ENCODE results near the gene HS3ST2. TPM values are rescaled to one million over a fixed set of nuclear protein-coding genes. Genes with fewer than 3 reads are reported as not detected.

The HS3ST2 gene
- total RNA-seq, 1 experiment from 2014 or later = 0.61 TPM

DNA sequence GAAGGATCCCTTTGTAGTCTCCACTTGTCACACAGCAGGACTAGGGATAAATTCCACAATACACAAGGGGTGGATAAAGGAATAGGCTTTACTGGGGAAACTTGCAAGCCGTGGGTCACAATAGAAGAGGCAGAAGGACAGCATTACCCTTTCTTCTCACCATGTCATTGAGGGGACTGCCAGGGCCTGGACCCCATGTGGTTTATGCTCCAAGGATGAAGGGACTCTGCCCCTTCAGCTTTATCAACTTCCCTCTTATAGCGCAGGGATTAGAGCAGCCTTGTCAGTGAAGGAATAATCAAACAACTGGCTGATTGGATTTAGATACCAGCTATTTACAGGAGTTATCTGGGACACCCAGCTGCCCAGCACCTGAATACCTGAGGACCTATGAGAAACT is 89.8 kb downstream of the HS3ST2 start:
- ATAC-seq (no peak), DNase-seq (ENCODE audit: low spot score) (no peak)
- Mint-ChIP-seq H3K27me3 (ENCODE audit: low read depth) (no peaks in the 10 kb centered on the region), H3K36me3 (no peaks in the 10 kb centered on the region), H3K4me3 (no peak overlapping the region), H3K27ac (no peak overlapping the region), H3K4me1 (no peaks in the 10 kb centered on the region), H3K9me3 (no peaks in the 10 kb centered on the region)
- no peak for TF ChIP-seq TP53 (CRISPR knock-in tag; IDR thresholded peaks at IDR 0.05)
- no peak for TF ChIP-seq NR3C1 (CRISPR knock-in tag; conservative IDR thresholded peaks at IDR 0.05; ENCODE audit: low read depth)
- TF ChIP-seq, protein P1, sequence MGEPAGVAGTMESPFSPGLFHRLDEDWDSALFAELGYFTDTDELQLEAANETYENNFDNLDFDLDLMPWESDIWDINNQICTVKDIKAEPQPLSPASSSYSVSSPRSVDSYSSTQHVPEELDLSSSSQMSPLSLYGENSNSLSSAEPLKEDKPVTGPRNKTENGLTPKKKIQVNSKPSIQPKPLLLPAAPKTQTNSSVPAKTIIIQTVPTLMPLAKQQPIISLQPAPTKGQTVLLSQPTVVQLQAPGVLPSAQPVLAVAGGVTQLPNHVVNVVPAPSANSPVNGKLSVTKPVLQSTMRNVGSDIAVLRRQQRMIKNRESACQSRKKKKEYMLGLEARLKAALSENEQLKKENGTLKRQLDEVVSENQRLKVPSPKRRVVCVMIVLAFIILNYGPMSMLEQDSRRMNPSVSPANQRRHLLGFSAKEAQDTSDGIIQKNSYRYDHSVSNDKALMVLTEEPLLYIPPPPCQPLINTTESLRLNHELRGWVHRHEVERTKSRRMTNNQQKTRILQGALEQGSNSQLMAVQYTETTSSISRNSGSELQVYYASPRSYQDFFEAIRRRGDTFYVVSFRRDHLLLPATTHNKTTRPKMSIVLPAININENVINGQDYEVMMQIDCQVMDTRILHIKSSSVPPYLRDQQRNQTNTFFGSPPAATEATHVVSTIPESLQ (CRISPR knock-in tag; IDR thresholded peaks at IDR 0.05) = no peak
- no peak for TF ChIP-seq ELF4 (CRISPR knock-in tag; IDR thresholded peaks at IDR 0.05; ENCODE audit: low read depth)
- TF ChIP-seq, protein P2, sequence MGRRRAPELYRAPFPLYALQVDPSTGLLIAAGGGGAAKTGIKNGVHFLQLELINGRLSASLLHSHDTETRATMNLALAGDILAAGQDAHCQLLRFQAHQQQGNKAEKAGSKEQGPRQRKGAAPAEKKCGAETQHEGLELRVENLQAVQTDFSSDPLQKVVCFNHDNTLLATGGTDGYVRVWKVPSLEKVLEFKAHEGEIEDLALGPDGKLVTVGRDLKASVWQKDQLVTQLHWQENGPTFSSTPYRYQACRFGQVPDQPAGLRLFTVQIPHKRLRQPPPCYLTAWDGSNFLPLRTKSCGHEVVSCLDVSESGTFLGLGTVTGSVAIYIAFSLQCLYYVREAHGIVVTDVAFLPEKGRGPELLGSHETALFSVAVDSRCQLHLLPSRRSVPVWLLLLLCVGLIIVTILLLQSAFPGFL (CRISPR knock-in tag; IDR thresholded peaks at IDR 0.05; ENCODE audit: borderline replicate concordance) = no peak
- TF ChIP-seq FOXK1 (CRISPR knock-in tag; IDR thresholded peaks at IDR 0.05) = no peak
- no peak for TF ChIP-seq JUN (CRISPR knock-in tag; IDR thresholded peaks at IDR 0.05)
- TF ChIP-seq NFATC4 (CRISPR knock-in tag; IDR thresholded peaks at IDR 0.05) = no peak
- TF ChIP-seq NFE2L1 (CRISPR knock-in tag; IDR thresholded peaks at IDR 0.05) = no peak
- TF ChIP-seq MLX (CRISPR knock-in tag; IDR thresholded peaks at IDR 0.05) = no peak
- no peak for TF ChIP-seq MYBL2 (CRISPR knock-in tag; IDR thresholded peaks at IDR 0.05)
- TF ChIP-seq ZNF512 (CRISPR knock-in tag; IDR thresholded peaks at IDR 0.05; ENCODE audit: borderline replicate concordance) = no peak
- no peak for TF ChIP-seq FOXJ3 (CRISPR knock-in tag; IDR thresholded peaks at IDR 0.05; ENCODE audit: borderline replicate concordance)
- no peak for TF ChIP-seq ZNF263 (CRISPR knock-in tag; IDR thresholded peaks at IDR 0.05; ENCODE audit: low read depth)
- TF ChIP-seq, protein P3, sequence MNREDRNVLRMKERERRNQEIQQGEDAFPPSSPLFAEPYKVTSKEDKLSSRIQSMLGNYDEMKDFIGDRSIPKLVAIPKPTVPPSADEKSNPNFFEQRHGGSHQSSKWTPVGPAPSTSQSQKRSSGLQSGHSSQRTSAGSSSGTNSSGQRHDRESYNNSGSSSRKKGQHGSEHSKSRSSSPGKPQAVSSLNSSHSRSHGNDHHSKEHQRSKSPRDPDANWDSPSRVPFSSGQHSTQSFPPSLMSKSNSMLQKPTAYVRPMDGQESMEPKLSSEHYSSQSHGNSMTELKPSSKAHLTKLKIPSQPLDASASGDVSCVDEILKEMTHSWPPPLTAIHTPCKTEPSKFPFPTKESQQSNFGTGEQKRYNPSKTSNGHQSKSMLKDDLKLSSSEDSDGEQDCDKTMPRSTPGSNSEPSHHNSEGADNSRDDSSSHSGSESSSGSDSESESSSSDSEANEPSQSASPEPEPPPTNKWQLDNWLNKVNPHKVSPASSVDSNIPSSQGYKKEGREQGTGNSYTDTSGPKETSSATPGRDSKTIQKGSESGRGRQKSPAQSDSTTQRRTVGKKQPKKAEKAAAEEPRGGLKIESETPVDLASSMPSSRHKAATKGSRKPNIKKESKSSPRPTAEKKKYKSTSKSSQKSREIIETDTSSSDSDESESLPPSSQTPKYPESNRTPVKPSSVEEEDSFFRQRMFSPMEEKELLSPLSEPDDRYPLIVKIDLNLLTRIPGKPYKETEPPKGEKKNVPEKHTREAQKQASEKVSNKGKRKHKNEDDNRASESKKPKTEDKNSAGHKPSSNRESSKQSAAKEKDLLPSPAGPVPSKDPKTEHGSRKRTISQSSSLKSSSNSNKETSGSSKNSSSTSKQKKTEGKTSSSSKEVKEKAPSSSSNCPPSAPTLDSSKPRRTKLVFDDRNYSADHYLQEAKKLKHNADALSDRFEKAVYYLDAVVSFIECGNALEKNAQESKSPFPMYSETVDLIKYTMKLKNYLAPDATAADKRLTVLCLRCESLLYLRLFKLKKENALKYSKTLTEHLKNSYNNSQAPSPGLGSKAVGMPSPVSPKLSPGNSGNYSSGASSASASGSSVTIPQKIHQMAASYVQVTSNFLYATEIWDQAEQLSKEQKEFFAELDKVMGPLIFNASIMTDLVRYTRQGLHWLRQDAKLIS (CRISPR knock-in tag; IDR thresholded peaks at IDR 0.05; ENCODE audit: borderline replicate concordance) = no peak
- TF ChIP-seq, protein P4, sequence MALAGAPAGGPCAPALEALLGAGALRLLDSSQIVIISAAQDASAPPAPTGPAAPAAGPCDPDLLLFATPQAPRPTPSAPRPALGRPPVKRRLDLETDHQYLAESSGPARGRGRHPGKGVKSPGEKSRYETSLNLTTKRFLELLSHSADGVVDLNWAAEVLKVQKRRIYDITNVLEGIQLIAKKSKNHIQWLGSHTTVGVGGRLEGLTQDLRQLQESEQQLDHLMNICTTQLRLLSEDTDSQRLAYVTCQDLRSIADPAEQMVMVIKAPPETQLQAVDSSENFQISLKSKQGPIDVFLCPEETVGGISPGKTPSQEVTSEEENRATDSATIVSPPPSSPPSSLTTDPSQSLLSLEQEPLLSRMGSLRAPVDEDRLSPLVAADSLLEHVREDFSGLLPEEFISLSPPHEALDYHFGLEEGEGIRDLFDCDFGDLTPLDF (CRISPR knock-in tag; IDR thresholded peaks at IDR 0.05) = no peak
- TF ChIP-seq ZNF671 (CRISPR knock-in tag; IDR thresholded peaks at IDR 0.05) = no peak
- TF ChIP-seq NR2C2 (CRISPR knock-in tag; IDR thresholded peaks at IDR 0.05) = no peak
- TF ChIP-seq TCF7 (CRISPR knock-in tag; IDR thresholded peaks at IDR 0.05; ENCODE audit: low read depth) = no peak
- TF ChIP-seq ZNF416 (CRISPR knock-in tag; IDR thresholded peaks at IDR 0.05) = no peak
- CTCF ChIA-PET = interaction anchor here (1.5 kb wide), 1 partner anchor 157 kb away, joined by 4 read pairs; no protein-coding TSS in a partner anchor
- POLR2A ChIA-PET = no interaction called here
